Body of pancreas (tissue), 4 donors: ENCODE measurements around the gene MND1.

ENCODE experiments used
- CTCF ChIP-seq, 7 experiments: fragments of 450-650 bp in 4 of 7; fragments of 200-600 bp in 3 of 7; sonication (generic) in 3 of 7; IDR thresholded peaks; one replicate each; pipeline ENCODE4 v1.5.1; 2016 to 2019; ENCODE audit warnings: antibody characterized with exemption in 7 of 7
- POLR2A ChIP-seq, 3 donors: fragments of 450-650 bp; IDR thresholded peaks; one replicate each; pipeline ENCODE4 v1.6.1; 2016; ENCODE audit warnings: antibody characterized with exemption in 3 of 3, mild to moderate bottlenecking in 2 of 3

GRCh38 chr4:153346031-153346430 is 1.5 kb downstream of the MND1 start:
- TF ChIP-seq CTCF (IDR thresholded peaks at IDR 0.05), result no peak
- TF ChIP-seq POLR2A (IDR thresholded peaks at IDR 0.05), result no peak
